Measurements from ENCODE around the gene PMAIP1.

GRCh38 chr18:59893971-59894370 lies 5.8 kb upstream of the PMAIP1 start:
- TF ChIP-seq JUND (IDR thresholded peaks at IDR 0.05) (no peak), TAF1 (IDR thresholded peaks at IDR 0.05; ENCODE audit: borderline replicate concordance, low read depth, low read length) (no peak), CTCF (IDR thresholded peaks at IDR 0.05) (no peak), NFIC (IDR thresholded peaks at IDR 0.05; ENCODE audit: borderline replicate concordance) (no peak), USF1 (IDR thresholded peaks at IDR 0.05; ENCODE audit: borderline replicate concordance, low read depth) (no peak), FOSL2 (IDR thresholded peaks at IDR 0.05; ENCODE audit: borderline replicate concordance, low read depth) (no peak), REST (IDR thresholded peaks at IDR 0.05; ENCODE audit: low read depth, low read length) (no peak), PBX3 (IDR thresholded peaks at IDR 0.05) (no peak), ELF1 (IDR thresholded peaks at IDR 0.05) (no peak), POLR2AphosphoS5 (IDR thresholded peaks at IDR 0.05; ENCODE audit: low read depth, low read length) (no peak)
